ENCODE data around the gene TIAL1. TPM values are rescaled to one million over a fixed set of nuclear protein-coding genes. Genes with fewer than 3 reads are reported as not detected.

Gene TIAL1
- total and polyA plus RNA-seq, 4 donors: 19.7 to 28.7 (median 23.4) TPM

GRCh38 chr10:119543814-119544642 is 52.7 kb downstream of the TIAL1 start:
- no peak for TF ChIP-seq SP1 (IDR thresholded peaks at IDR 0.05)
- TF ChIP-seq ATF3 (IDR thresholded peaks at IDR 0.05): no peak
- no peak for TF ChIP-seq MAX (IDR thresholded peaks at IDR 0.05)
- no peak for TF ChIP-seq EGR1 (IDR thresholded peaks at IDR 0.05; ENCODE audit: low read depth in 2 of 2)
- no peak for TF ChIP-seq YY1 (IDR thresholded peaks at IDR 0.05)
- TF ChIP-seq NR2F2 (IDR thresholded peaks at IDR 0.05): no peak
- no peak for TF ChIP-seq FOXA1 (IDR thresholded peaks at IDR 0.05)
- no peaks in the 10 kb centered on the region for H3K9me3 ChIP-seq (ENCODE audit: control insufficient read depth in 4 of 4, low read length in 3 of 4)
- no peak overlapping the region for H3K9ac ChIP-seq (ENCODE audit: low read depth in 1 of 2, low read length in 2 of 2)
- DNase-seq (ENCODE audit: low spot score): no peak
- WGBS: 72% methylated on average over 19 of the region's 19 CpGs
- peaks cover 0 to 12% (median under 1%) of the 10 kb centered on the region in 4 donors for H3K27me3 ChIP-seq (ENCODE audit: control insufficient read depth in 4 of 4, insufficient read depth in 4 of 4, low read length in 3 of 4)
- no peak overlapping the region for H3K27ac ChIP-seq (ENCODE audit: low read depth in 1 of 2, low read length in 2 of 2)
- no peaks in the 10 kb centered on the region for H3K36me3 ChIP-seq (ENCODE audit: control insufficient read depth in 4 of 4, insufficient read depth in 3 of 4, low read depth in 1 of 4, low read length in 3 of 4)
- no peak overlapping the region for H3K4me3 ChIP-seq (ENCODE audit: low read depth in 1 of 3, low read length in 3 of 3)
- H3K4me1 ChIP-seq (ENCODE audit: control insufficient read depth in 4 of 4, insufficient read depth in 4 of 4, low read length in 3 of 4): peaks cover 9 to 16% (median 11%) of the 10 kb centered on the region in 4 donors

- H3K27me3 ChIP-seq (ENCODE audit: control insufficient read depth in 4 of 4, insufficient read depth in 4 of 4, low read length in 3 of 4): peaks cover 0 to 12% (median under 1%) of the 10 kb centered on the region in 4 donors
- H3K9me3 ChIP-seq (ENCODE audit: control insufficient read depth in 4 of 4, low read length in 3 of 4): no peaks in the 10 kb centered on the region
- peaks cover 9 to 16% (median 11%) of the 10 kb centered on the region in 4 donors for H3K4me1 ChIP-seq (ENCODE audit: control insufficient read depth in 4 of 4, insufficient read depth in 4 of 4, low read length in 3 of 4)
- no peak overlapping the region for H3K9ac ChIP-seq (ENCODE audit: low read depth in 1 of 2, low read length in 2 of 2)
- WGBS: 2% methylated on average over 78 of the region's 78 CpGs
- H3K4me3 ChIP-seq (ENCODE audit: low read depth in 1 of 3, low read length in 3 of 3): peak overlapping the region in 2 of 3 donors; percentile 42 to 60
- TF ChIP-seq MAX (IDR thresholded peaks at IDR 0.05) (no peak), RAD21 (IDR thresholded peaks at IDR 0.05) (peak; percentile 21 to 45), TAF1 (conservative IDR thresholded peaks at IDR 0.05) (no peak), CTCF (IDR thresholded peaks at IDR 0.05; ENCODE audit: low read depth, low read length, missing input control) (peak; percentile 17)
- DNase-seq (ENCODE audit: low spot score): peak; percentile 62
- no peaks in the 10 kb centered on the region for H3K36me3 ChIP-seq (ENCODE audit: control insufficient read depth in 4 of 4, insufficient read depth in 3 of 4, low read depth in 1 of 4, low read length in 3 of 4)
- H3K27ac ChIP-seq (ENCODE audit: low read depth in 1 of 2, low read length in 2 of 2): no peak overlapping the region
Measured at GRCh38 chr10:119542988-119543813, 53.6 kb downstream of the TIAL1 start.

- TF ChIP-seq FOXA2 (IDR thresholded peaks at IDR 0.05) (no peak), NR2F2 (IDR thresholded peaks at IDR 0.05) (no peak), EGR1 (IDR thresholded peaks at IDR 0.05; ENCODE audit: low read depth in 2 of 2) (no peak), REST (IDR thresholded peaks at IDR 0.05) (no peak), RXRA (IDR thresholded peaks at IDR 0.05) (no peak), CTCF (IDR thresholded peaks at IDR 0.05; ENCODE audit: low read depth, low read length, missing input control) (no peak)
- Histone ChIP-seq H3K4me3 (ENCODE audit: low read depth in 1 of 3, low read length in 3 of 3) (peak within 1 kb of the TSS in 2 of 3 donors; percentile 42 to 60), H3K27me3 (ENCODE audit: control insufficient read depth in 4 of 4, insufficient read depth in 4 of 4, low read length in 3 of 4) (peaks cover 0 to 12% (median under 1%) of the 10 kb centered on the region in 4 donors), H3K27ac (ENCODE audit: low read depth in 1 of 2, low read length in 2 of 2) (peak within 1 kb of the TSS in 1 of 2 donors; percentile 38), H3K9ac (ENCODE audit: low read depth in 1 of 2, low read length in 2 of 2) (no peak within 1 kb of the TSS), H3K4me1 (ENCODE audit: control insufficient read depth in 4 of 4, insufficient read depth in 4 of 4, low read length in 3 of 4) (peaks cover 9 to 16% (median 11%) of the 10 kb centered on the region in 4 donors), H3K9me3 (ENCODE audit: control insufficient read depth in 4 of 4, low read length in 3 of 4) (no peaks in the 10 kb centered on the region), H3K36me3 (ENCODE audit: control insufficient read depth in 4 of 4, insufficient read depth in 3 of 4, low read depth in 1 of 4, low read length in 3 of 4) (no peaks in the 10 kb centered on the region)
- peak; percentile 78 for DNase-seq (ENCODE audit: low spot score)
- WGBS: 2% methylated on average over 76 of the region's 76 CpGs
Measured at GRCh38 chr10:119542357-119542987, 54.3 kb downstream of the TIAL1 start, which contains the start of gene RGS10. TSS of gene RGS10 (minus strand) at chr10:119542719. CDS start at chr10:119542638, 81 bp downstream.
